T47D (cell line): ENCODE results near the gene AAMP.

ENCODE experiments used
- DNase-seq, 2 experiments: peaks; one replicate each; pipeline versions ENCODE4 v3.0.0 to v3.0.0-alpha.2; 2011 to 2012; ENCODE audit warnings: low read depth in 1 of 2, low spot score in 1 of 2
- JUND ChIP-seq: IDR thresholded peaks from 2 replicates; pipeline ENCODE4 v1.6.1; 2012; ENCODE audit warnings: low read depth
- in situ Hi-C: cut with HindIII; loops from 2 replicates; pipeline ENCODE4 v1.10.0; 2016; ENCODE audit warnings: low sequenced_read_pairs, low pct_unique_long_range_greater_than_20kb

The AAMP gene

DNA sequence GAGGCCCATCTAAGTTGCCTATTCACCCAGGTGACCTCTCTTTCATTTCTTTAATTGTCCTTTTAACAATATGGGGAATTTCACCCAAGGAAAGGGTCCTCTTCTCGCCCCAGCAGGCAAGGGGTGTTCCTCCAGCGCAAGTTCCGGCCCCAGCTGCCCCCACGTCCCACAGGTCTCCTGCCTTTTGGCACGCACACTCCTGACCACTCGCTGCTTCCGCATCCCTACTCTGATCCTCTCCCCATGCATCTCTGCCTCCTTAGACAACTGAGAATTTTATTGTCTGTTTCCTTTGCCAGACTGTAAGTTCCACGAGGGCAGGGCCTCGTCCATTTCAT lies 53.6 kb downstream of the AAMP start:
- in situ Hi-C loops = no loop called here
- no peak for DNase-seq
- TF ChIP-seq JUND = no peak
